Endodermal cell (in vitro differentiated cells): ENCODE measurements around the gene PTTG1IP. TPM values are rescaled to one million over a fixed set of nuclear protein-coding genes. Genes with fewer than 3 reads are reported as not detected.

Experiments used
- DNase-seq: peaks from one replicate; pipeline ENCODE4 v3.0.0-alpha.2; 2017
- H3K27ac ChIP-seq: 2 replicates; pipeline ENCODE4 v1.5.1; 2013; ENCODE audit warnings: mild to moderate bottlenecking, low read depth, low read length, moderate library complexity
- H3K27me3 ChIP-seq: 2 replicates; pipeline ENCODE4 v1.6.1; 2013; ENCODE audit warnings: mild to moderate bottlenecking, low read length, moderate library complexity; ENCODE audit not compliant: insufficient read depth, control insufficient read depth, poor library complexity, severe bottlenecking
- H3K36me3 ChIP-seq: 2 replicates; pipeline ENCODE4 v1.7.0; 2013; ENCODE audit warnings: mild to moderate bottlenecking, low read length, moderate library complexity; ENCODE audit not compliant: control insufficient read depth, insufficient read depth
- H3K4me1 ChIP-seq: one replicate; pipeline ENCODE4 v1.7.0; 2013; ENCODE audit warnings: low read length; ENCODE audit not compliant: control insufficient read depth, insufficient read depth
- H3K4me3 ChIP-seq: 2 replicates; pipeline ENCODE4 v1.5.1; 2013; ENCODE audit warnings: mild to moderate bottlenecking, low read length, moderate library complexity
- H3K9ac ChIP-seq: 2 replicates; pipeline ENCODE4 v1.6.1; 2013; ENCODE audit warnings: mild to moderate bottlenecking, low read length, moderate library complexity; ENCODE audit not compliant: poor library complexity, severe bottlenecking; ENCODE audit errors: extremely low read depth
- H3K9me3 ChIP-seq: 2 replicates; pipeline ENCODE4 v1.6.1; 2013; ENCODE audit warnings: mild to moderate bottlenecking, low read length, moderate library complexity; ENCODE audit not compliant: control insufficient read depth
- H3K27ac Mint-ChIP-seq: 2 replicates; pipeline ENCODE4 v1.8.0; 2020; ENCODE audit warnings: mixed read lengths
- H3K27me3 Mint-ChIP-seq: 2 replicates; pipeline ENCODE4 v1.8.0; 2021; ENCODE audit warnings: mild to moderate bottlenecking, mixed read lengths; ENCODE audit not compliant: insufficient read depth
- H3K36me3 Mint-ChIP-seq: 2 replicates; pipeline ENCODE4 v1.8.0; 2020; ENCODE audit warnings: low read depth, mixed read lengths
- H3K4me1 Mint-ChIP-seq: 2 replicates; pipeline ENCODE4 v1.8.0; 2020; ENCODE audit warnings: mixed read lengths
- H3K4me3 Mint-ChIP-seq: 2 replicates; pipeline ENCODE4 v1.8.0; 2020; ENCODE audit warnings: mild to moderate bottlenecking, moderate library complexity, mixed read lengths
- H3K9me3 Mint-ChIP-seq: 2 replicates; pipeline ENCODE4 v1.8.0; 2020; ENCODE audit warnings: mild to moderate bottlenecking, mixed read lengths
- CTCF ChIP-seq: fragments of 200-600 bp; sonication (generic); conservative IDR thresholded peaks from 2 replicates; pipeline ENCODE4 v1.5.0; 2021; ENCODE audit warnings: antibody characterized with exemption, mild to moderate bottlenecking
- WGBS, 2 experiments: methylation state at CpG; one replicate each; pipeline versions ENCODE4 v1.1.5 to v1.1.7; 2013; ENCODE audit warnings: missing lambda C conversion rate in 2 of 2, mixed read lengths in 1 of 2; ENCODE audit not compliant: insufficient coverage in 1 of 2, insufficient read length in 1 of 2; 5-methylcytosine and 5-hydroxymethylcytosine counted together
- total RNA-seq, 2 donors: library from RNA; stranded (reverse); fragmentation: NEBNext Ultra II Directional in 1 of 2; extraction: Animal tissue kit (Norgen Biotek cat#: 25700) in 1 of 2; gene quantifications; 2 replicates in 1 of 2; 3 replicates in 1 of 2; pipeline ENCODE4 v1.2.1, GENCODE V29; 2021

PTTG1IP gene
- total RNA-seq, 2 donors from 2014 or later = 155 to 168 TPM

GRCh38 chr21:44831227-44831860 lies 42.1 kb downstream of the PTTG1IP start:
- Histone ChIP-seq H3K9me3 (peaks cover 23% of the 10 kb centered on the region), H3K27me3 (no peaks in the 10 kb centered on the region), H3K4me1 (no peaks in the 10 kb centered on the region), H3K9ac (no peak overlapping the region), H3K4me3 (no peak overlapping the region), H3K27ac (no peak overlapping the region), H3K36me3 (no peaks in the 10 kb centered on the region)
- no peak for DNase-seq
- H3K4me1 Mint-ChIP-seq = no peaks in the 10 kb centered on the region
- no peaks in the 10 kb centered on the region for H3K36me3 Mint-ChIP-seq
- peaks cover 16% of the 10 kb centered on the region for H3K27me3 Mint-ChIP-seq
- H3K27ac Mint-ChIP-seq = no peak overlapping the region
- peaks cover 36% of the 10 kb centered on the region for H3K9me3 Mint-ChIP-seq
- no peak for TF ChIP-seq CTCF
- H3K4me3 Mint-ChIP-seq = no peak overlapping the region
- WGBS, 2 experiments = 87 to 92% methylated on average over 6 to 7 of the region's 7 CpGs

GRCh38 chr21:44829507-44830092 lies 43.9 kb downstream of the PTTG1IP start:
- Mint-ChIP-seq H3K4me3 (no peak overlapping the region), H3K4me1 (no peaks in the 10 kb centered on the region), H3K27me3 (peaks cover 16% of the 10 kb centered on the region), H3K36me3 (no peaks in the 10 kb centered on the region), H3K27ac (no peak overlapping the region), H3K9me3 (peaks cover 41% of the 10 kb centered on the region)
- no peak for TF ChIP-seq CTCF
- Histone ChIP-seq H3K4me1 (no peaks in the 10 kb centered on the region), H3K27me3 (no peaks in the 10 kb centered on the region), H3K9me3 (peaks cover 28% of the 10 kb centered on the region), H3K4me3 (no peak overlapping the region), H3K36me3 (no peaks in the 10 kb centered on the region), H3K9ac (no peak overlapping the region), H3K27ac (no peak overlapping the region)
- 67% methylated on average over 2 of the region's 2 CpGs; no CpG with 5 or more reads in 1 of the 2 experiments for WGBS, 2 experiments
- no peak for DNase-seq

- Histone ChIP-seq H3K4me1 (no peaks in the 10 kb centered on the region), H3K9me3 (peaks cover 33% of the 10 kb centered on the region), H3K27ac (no peak overlapping the region), H3K36me3 (no peaks in the 10 kb centered on the region), H3K27me3 (no peaks in the 10 kb centered on the region), H3K4me3 (no peak overlapping the region), H3K9ac (no peak overlapping the region)
- no peak for DNase-seq
- peaks cover 19% of the 10 kb centered on the region for H3K27me3 Mint-ChIP-seq
- no peaks in the 10 kb centered on the region for H3K36me3 Mint-ChIP-seq
- WGBS, 2 experiments = 84 to 86% methylated on average over 2 to 4 of the region's 4 CpGs
- H3K27ac Mint-ChIP-seq = no peak overlapping the region
- H3K4me1 Mint-ChIP-seq = no peaks in the 10 kb centered on the region
- peaks cover 50% of the 10 kb centered on the region for H3K9me3 Mint-ChIP-seq
- TF ChIP-seq CTCF = no peak
- H3K4me3 Mint-ChIP-seq = no peak overlapping the region
Measured at GRCh38 chr21:44828362-44829056, 45.0 kb downstream of the PTTG1IP start.
